A172 (cell line): Measurements from ENCODE around the gene CPT2. TPM values are rescaled to one million over a fixed set of nuclear protein-coding genes. Genes with fewer than 3 reads are reported as not detected.
A peak's percentile ranks its signal among the peaks of the same experiment; 100 is the strongest.

ENCODE experiments used
- DNase-seq: peaks from one replicate; pipeline ENCODE4 v3.0.0-alpha.2; 2015; ENCODE audit warnings: low spot score
- total RNA-seq: library from RNA; depleted of rRNA; stranded (reverse); fragments of >200 nt; shearing (Covaris generic); gene quantifications from 2 replicates; pipeline ENCODE4 v1.2.3, GENCODE V29; 2014

The CPT2 gene
- total RNA-seq, 1 experiment from 2014 or later, result 13.9 TPM

GRCh38 chr1:53218201-53218600 lies 21.6 kb downstream of the CPT2 start:
- DNase-seq, result no peak

- DNase-seq, result no peak
Measured at GRCh38 chr1:53219711-53220110, 23.1 kb downstream of the CPT2 start.

DNA sequence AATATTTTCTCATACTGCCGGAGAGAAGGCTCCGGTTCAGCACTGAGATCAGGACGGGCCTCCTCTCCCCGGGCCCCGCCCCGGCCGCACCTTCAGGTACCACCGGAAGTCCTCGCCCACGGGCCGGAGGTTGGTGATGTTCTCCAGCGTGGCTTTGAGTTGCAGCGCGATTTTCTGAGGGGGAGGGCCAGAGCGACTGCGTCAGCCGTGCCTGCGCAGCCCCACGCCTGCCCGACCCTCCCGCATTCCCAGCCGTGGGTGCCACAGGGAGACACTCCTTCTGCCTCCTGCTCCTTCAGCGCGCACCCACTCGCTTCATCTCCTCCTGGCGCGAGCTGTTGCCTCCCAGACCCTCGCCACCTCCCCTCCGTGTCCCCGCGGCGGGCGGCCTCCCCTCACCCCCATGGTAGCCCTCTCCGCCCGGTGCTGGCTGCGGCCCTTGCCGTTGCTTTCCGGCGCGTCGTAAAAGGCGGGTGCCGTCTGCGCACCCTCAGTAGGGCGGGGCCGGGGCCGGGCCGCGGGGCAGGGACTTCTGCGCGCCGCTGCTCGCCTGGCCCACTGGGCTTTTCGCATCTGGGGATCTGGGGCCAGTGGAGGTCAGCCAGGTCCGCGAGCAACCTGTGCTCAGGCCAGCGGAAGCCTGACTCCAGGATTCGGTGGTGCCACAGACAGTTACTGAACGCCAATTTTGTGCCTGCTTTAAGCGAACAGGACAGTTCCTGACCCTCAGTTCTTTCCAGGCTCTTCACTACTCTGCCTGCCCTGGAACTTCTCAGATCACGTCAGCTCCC lies 23.7 kb downstream of the CPT2 start, which contains the start of gene CZIB:
Gene CZIB, minus strand, starts transcription at position 464 of the 791 bp plus-strand sequence. Its CDS starts 59 bp downstream, at position 405.
- DNase-seq, result peak; percentile 86

DNA sequence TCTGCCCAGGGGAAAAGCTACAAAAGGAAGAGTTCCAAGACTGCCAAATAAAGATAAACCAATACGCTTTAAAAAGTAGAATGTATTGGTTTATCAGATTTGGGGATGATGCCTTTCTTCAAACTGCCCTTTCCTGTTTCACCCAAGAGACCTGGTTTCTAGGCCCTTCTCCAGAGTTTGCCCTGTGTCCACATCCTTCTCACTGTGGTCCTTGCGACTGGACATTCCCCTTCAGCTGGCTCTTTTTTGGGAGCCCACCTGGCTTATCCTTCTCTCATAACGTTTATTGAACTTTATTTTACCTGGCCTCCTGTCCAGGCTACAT lies 24.3 kb downstream of the CPT2 start:
- peak; percentile 4 for DNase-seq

DNA sequence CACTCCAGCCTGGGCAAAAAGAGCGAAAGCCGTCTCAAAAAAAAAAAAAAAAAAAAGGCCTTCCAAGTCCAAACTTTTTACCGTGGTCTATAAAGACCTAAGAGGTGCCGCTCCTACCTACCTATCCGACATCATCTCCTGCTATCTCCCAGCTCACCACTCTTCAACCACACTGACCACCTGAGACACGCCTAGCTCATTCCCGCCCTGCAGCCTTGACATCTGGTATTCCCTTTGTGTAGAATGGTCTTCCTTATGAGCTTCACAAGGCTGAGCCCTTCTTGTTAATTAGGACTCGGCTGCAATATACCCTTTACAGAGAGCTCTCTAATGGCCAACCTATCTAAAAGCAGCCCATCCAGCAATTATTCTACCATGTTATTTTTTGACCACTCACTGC lies 41.0 kb downstream of the CPT2 start:
- DNase-seq, result peak; percentile 14

DNA sequence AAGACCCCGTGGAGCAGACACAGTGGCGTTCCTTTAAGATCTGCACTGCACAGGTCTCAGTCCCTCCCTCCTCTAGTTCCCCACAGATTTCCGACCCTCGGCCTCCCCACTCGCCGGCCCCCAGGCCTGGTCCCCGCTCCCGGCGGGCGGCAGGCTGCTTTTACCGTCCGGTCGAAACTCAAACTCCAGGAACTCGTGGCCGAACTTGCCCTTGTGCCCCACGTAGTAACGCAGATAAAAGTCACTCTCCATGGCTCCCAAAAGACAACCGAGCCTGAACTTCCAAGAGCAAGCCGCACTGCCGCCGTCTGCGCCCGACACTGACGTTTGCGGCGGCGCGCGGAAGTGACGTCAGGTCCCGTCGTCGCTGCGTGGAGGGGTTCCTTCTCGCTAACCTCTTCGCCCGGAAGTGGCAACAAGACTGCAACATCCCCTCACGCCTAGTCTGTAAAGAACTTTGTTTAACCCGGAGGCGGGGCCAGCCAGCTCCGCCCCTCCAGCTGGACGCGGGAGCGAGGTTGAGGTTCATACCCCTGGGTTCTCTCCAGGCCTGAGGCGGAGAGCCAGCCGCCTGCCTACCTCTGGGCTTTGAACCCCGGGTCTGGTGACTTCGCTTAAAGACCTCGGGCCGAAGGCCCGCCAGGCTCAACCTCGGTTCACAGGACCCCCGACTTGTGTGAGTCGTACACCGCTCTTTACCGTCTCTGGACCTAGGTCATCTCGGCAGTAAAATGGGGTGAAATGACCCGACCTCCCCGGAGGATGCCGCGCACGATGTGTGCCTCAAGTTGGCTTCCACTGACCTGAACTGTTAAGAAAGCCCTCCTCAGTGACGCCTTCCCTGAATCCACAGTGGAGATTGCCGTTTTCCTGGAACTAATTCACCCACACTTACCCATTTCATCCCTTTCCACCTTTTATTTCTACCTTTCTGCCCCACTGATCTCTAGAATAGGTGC lies 41.9 kb downstream of the CPT2 start, which contains the start of gene MAGOH:
Gene MAGOH, minus strand, starts transcription at position 322 of the 959 bp plus-strand sequence. Its CDS starts 70 bp downstream, at position 252.
- DNase-seq, result peak; percentile 90

DNA sequence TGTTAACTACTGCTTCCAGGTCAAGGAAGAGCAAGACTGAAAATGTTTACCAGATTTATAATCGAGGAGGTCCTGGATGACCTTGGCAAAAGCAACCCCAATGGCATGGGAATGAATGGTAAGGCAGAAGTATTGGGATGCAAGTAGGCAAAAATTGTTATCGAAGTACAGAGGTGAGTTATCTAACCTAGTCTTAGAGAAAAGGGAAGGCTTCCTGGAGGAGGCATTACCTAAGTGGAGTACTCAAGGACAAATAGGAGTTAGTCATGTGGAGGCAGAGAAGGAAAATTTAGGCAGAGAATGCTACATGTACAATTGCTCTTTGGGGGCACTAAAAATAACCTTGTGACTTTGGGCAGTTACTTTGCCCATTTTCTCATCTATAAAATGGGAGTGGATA lies 45.2 kb downstream of the CPT2 start:
- no peak for DNase-seq

- DNase-seq, result no peak
Measured at GRCh38 chr1:53242381-53242780, 45.8 kb downstream of the CPT2 start.

- no peak for DNase-seq
Measured at GRCh38 chr1:53244141-53244540, 47.5 kb downstream of the CPT2 start.

DNA sequence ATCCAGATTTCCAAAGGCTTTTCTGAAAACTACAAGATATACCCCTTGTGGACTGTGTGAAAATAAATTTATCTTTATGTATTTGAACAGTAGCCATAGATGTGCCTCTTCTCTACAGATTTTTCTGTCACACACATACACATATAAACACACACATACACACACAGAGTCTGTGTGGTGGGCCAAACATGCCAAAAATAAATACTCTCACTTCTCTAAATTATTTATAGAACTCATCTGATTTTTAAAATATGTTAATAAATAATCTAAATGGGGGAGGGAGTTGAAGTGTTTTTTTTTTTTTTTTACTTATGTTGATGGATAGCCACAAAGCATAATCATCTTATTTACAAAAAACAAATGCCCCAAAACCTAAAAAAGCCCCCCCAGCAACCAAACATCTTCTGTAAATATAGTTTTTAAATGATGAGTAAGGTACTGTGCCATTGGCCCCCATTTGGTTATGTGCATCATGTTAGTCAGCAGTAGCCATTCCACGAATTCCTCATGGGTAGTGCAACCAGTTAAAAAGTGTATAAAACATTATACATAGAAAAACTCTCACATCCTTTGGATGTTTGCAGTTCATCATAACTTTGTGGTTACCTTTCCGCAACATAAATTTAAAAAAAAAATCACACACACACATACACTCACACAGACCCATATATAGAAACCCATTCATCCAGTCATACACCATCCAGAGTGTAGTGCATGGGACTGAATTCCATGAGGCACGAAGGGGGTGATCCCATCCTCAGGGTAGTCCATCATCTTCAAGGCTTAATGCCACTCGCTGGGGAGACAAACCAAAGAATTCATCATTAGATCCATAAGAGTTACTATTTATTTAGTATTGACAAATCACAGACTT lies 49.9 kb downstream of the CPT2 start:
- DNase-seq, result no peak

DNA sequence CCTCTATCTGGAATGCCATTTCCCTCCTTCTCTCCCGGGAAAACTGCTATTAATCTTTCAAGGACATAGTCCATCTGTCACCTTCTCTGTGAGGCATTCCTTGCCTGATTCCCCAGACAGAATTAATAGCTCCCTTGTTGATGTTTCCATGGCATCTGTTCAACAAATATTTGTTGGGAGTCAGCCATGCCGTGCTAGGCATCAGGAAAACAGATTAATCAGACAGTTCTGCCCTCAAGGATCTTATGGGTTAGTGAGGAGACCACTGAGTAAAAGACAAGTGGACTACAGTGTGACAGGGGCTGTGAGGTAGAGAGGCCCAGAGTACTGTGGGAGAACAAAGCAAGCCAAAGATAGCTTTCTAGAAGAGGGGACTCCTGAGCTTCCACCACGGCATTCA lies 53.1 kb downstream of the CPT2 start:
- DNase-seq, result no peak

- DNase-seq, result no peak
Measured at GRCh38 chr1:53250325-53250724, 53.7 kb downstream of the CPT2 start.

GRCh38 chr1:53254011-53254640 lies 57.5 kb downstream of the CPT2 start:
- no peak for DNase-seq

- no peak for DNase-seq
Measured at GRCh38 chr1:53255031-53255430, 58.4 kb downstream of the CPT2 start.

GRCh38 chr1:53256511-53257453 lies 60.2 kb downstream of the CPT2 start:
- no peak for DNase-seq

GRCh38 chr1:53257454-53258081 lies 60.9 kb downstream of the CPT2 start:
- DNase-seq, result no peak

- DNase-seq, result no peak
Measured at GRCh38 chr1:53258216-53258615, 61.6 kb downstream of the CPT2 start.

DNA sequence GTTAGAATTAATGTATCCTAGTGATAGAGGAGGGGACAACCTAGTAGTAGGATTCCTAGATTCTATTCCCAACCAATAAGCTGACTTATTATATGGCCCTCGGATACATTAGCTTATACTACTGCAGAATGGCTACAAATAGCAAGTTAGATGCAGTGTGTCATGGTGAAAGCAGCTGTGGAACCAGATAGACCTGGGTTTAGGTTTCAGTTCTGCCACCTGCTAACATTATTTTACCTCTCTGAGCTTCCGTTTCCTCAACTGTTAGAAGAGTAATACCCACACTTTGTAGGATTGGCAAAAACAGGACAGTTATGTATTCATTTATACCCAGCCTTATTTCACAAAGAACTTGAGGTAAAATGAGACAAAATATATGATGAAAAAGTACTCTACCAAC lies 63.3 kb downstream of the CPT2 start:
- no peak for DNase-seq

- DNase-seq, result no peak
Measured at GRCh38 chr1:53260631-53261247, 64.1 kb downstream of the CPT2 start.
